Endodermal cell (in vitro differentiated cells): Measurements from ENCODE around the gene SAMD5. TPM values are rescaled to one million over a fixed set of nuclear protein-coding genes. Genes with fewer than 3 reads are reported as not detected.

Source experiments
- DNase-seq: peaks from one replicate; pipeline ENCODE4 v3.0.0-alpha.2; 2017
- H3K27ac ChIP-seq: 2 replicates; pipeline ENCODE4 v1.5.1; 2013; ENCODE audit warnings: mild to moderate bottlenecking, low read depth, low read length, moderate library complexity
- H3K27me3 ChIP-seq: 2 replicates; pipeline ENCODE4 v1.6.1; 2013; ENCODE audit warnings: mild to moderate bottlenecking, low read length, moderate library complexity; ENCODE audit not compliant: insufficient read depth, control insufficient read depth, poor library complexity, severe bottlenecking
- H3K36me3 ChIP-seq: 2 replicates; pipeline ENCODE4 v1.7.0; 2013; ENCODE audit warnings: mild to moderate bottlenecking, low read length, moderate library complexity; ENCODE audit not compliant: control insufficient read depth, insufficient read depth
- H3K4me1 ChIP-seq: one replicate; pipeline ENCODE4 v1.7.0; 2013; ENCODE audit warnings: low read length; ENCODE audit not compliant: control insufficient read depth, insufficient read depth
- H3K4me3 ChIP-seq: 2 replicates; pipeline ENCODE4 v1.5.1; 2013; ENCODE audit warnings: mild to moderate bottlenecking, low read length, moderate library complexity
- H3K9ac ChIP-seq: 2 replicates; pipeline ENCODE4 v1.6.1; 2013; ENCODE audit warnings: mild to moderate bottlenecking, low read length, moderate library complexity; ENCODE audit not compliant: poor library complexity, severe bottlenecking; ENCODE audit errors: extremely low read depth
- H3K9me3 ChIP-seq: 2 replicates; pipeline ENCODE4 v1.6.1; 2013; ENCODE audit warnings: mild to moderate bottlenecking, low read length, moderate library complexity; ENCODE audit not compliant: control insufficient read depth
- H3K27ac Mint-ChIP-seq: 2 replicates; pipeline ENCODE4 v1.8.0; 2020; ENCODE audit warnings: mixed read lengths
- H3K27me3 Mint-ChIP-seq: 2 replicates; pipeline ENCODE4 v1.8.0; 2021; ENCODE audit warnings: mild to moderate bottlenecking, mixed read lengths; ENCODE audit not compliant: insufficient read depth
- H3K36me3 Mint-ChIP-seq: 2 replicates; pipeline ENCODE4 v1.8.0; 2020; ENCODE audit warnings: low read depth, mixed read lengths
- H3K4me1 Mint-ChIP-seq: 2 replicates; pipeline ENCODE4 v1.8.0; 2020; ENCODE audit warnings: mixed read lengths
- H3K4me3 Mint-ChIP-seq: 2 replicates; pipeline ENCODE4 v1.8.0; 2020; ENCODE audit warnings: mild to moderate bottlenecking, moderate library complexity, mixed read lengths
- H3K9me3 Mint-ChIP-seq: 2 replicates; pipeline ENCODE4 v1.8.0; 2020; ENCODE audit warnings: mild to moderate bottlenecking, mixed read lengths
- CTCF ChIP-seq: fragments of 200-600 bp; sonication (generic); conservative IDR thresholded peaks from 2 replicates; pipeline ENCODE4 v1.5.0; 2021; ENCODE audit warnings: antibody characterized with exemption, mild to moderate bottlenecking
- WGBS, 2 experiments: methylation state at CpG; one replicate each; pipeline versions ENCODE4 v1.1.5 to v1.1.7; 2013; ENCODE audit warnings: missing lambda C conversion rate in 2 of 2, mixed read lengths in 1 of 2; ENCODE audit not compliant: insufficient coverage in 1 of 2, insufficient read length in 1 of 2; 5-methylcytosine and 5-hydroxymethylcytosine counted together
- total RNA-seq, 2 donors: library from RNA; stranded (reverse); fragmentation: NEBNext Ultra II Directional in 1 of 2; extraction: Animal tissue kit (Norgen Biotek cat#: 25700) in 1 of 2; gene quantifications; 2 replicates in 1 of 2; 3 replicates in 1 of 2; pipeline ENCODE4 v1.2.1, GENCODE V29; 2021

SAMD5 gene
- total RNA-seq, 2 donors from 2014 or later = 0.69 to 0.99 TPM

GRCh38 chr6:147617366-147617765 is 108.9 kb downstream of the SAMD5 start:
- 85 to 90% methylated on average over 2 to 3 of the region's 3 CpGs for WGBS, 2 experiments
- Mint-ChIP-seq H3K36me3 (no peaks in the 10 kb centered on the region), H3K27ac (no peak overlapping the region), H3K27me3 (no peaks in the 10 kb centered on the region), H3K9me3 (no peaks in the 10 kb centered on the region), H3K4me3 (no peak overlapping the region), H3K4me1 (no peaks in the 10 kb centered on the region)
- DNase-seq = no peak
- Histone ChIP-seq H3K27ac (no peak overlapping the region), H3K36me3 (no peaks in the 10 kb centered on the region), H3K4me1 (no peaks in the 10 kb centered on the region), H3K9ac (no peak overlapping the region), H3K4me3 (no peak overlapping the region), H3K9me3 (no peaks in the 10 kb centered on the region), H3K27me3 (no peaks in the 10 kb centered on the region)
- TF ChIP-seq CTCF = no peak

GRCh38 chr6:147618457-147618856 is 110.0 kb downstream of the SAMD5 start:
- H3K4me3 ChIP-seq = no peak overlapping the region
- Mint-ChIP-seq H3K4me3 (no peak overlapping the region), H3K4me1 (no peaks in the 10 kb centered on the region), H3K27me3 (no peaks in the 10 kb centered on the region), H3K9me3 (no peaks in the 10 kb centered on the region), H3K36me3 (no peaks in the 10 kb centered on the region), H3K27ac (no peak overlapping the region)
- 92 to 98% methylated on average over 5 to 6 of the region's 6 CpGs for WGBS, 2 experiments
- no peaks in the 10 kb centered on the region for H3K36me3 ChIP-seq
- no peaks in the 10 kb centered on the region for H3K4me1 ChIP-seq
- H3K9ac ChIP-seq = no peak overlapping the region
- TF ChIP-seq CTCF = no peak
- H3K9me3 ChIP-seq = no peaks in the 10 kb centered on the region
- no peaks in the 10 kb centered on the region for H3K27me3 ChIP-seq
- H3K27ac ChIP-seq = no peak overlapping the region
- no peak for DNase-seq

- H3K27me3 Mint-ChIP-seq = no peaks in the 10 kb centered on the region
- 99 to 100% methylated on average over 1 to 6 of the region's 6 CpGs for WGBS, 2 experiments
- TF ChIP-seq CTCF = no peak
- H3K4me3 Mint-ChIP-seq = no peak overlapping the region
- no peak overlapping the region for H3K4me3 ChIP-seq
- H3K9me3 Mint-ChIP-seq = no peaks in the 10 kb centered on the region
- DNase-seq = no peak
- no peaks in the 10 kb centered on the region for H3K27me3 ChIP-seq
- H3K4me1 ChIP-seq = no peaks in the 10 kb centered on the region
- H3K27ac Mint-ChIP-seq = no peak overlapping the region
- H3K36me3 Mint-ChIP-seq = no peaks in the 10 kb centered on the region
- H3K9ac ChIP-seq = no peak overlapping the region
- H3K4me1 Mint-ChIP-seq = no peaks in the 10 kb centered on the region
- H3K27ac ChIP-seq = no peak overlapping the region
- H3K36me3 ChIP-seq = no peaks in the 10 kb centered on the region
- no peaks in the 10 kb centered on the region for H3K9me3 ChIP-seq
These were observed 110.4 kb downstream of the SAMD5 start for GRCh38 chr6:147618927-147619326.
